DOHH2 (cell line): ENCODE results near the gene PNPLA2.

ENCODE experiments used
- H3F3A ChIP-seq: fragments of 200-600 bp; sonication (generic), shearing (Covaris generic); 2 replicates; pipeline ENCODE4 v1.6.0; 2016; ENCODE audit warnings: antibody characterized with exemption, mild to moderate bottlenecking; ENCODE audit not compliant: control insufficient read depth, insufficient read depth
- H3K27ac ChIP-seq: fragments of 200-600 bp; sonication (generic); 2 replicates; pipeline ENCODE4 v1.5.1; 2014; ENCODE audit warnings: low read depth, mild to moderate bottlenecking, low read length, moderate library complexity
- H3K27me3 ChIP-seq: fragments of 200-600 bp; sonication (generic); 2 replicates; pipeline ENCODE4 v1.6.1; 2014; ENCODE audit warnings: mild to moderate bottlenecking, low read length, mixed read lengths; ENCODE audit not compliant: control insufficient read depth
- H3K36me3 ChIP-seq: fragments of 200-600 bp; sonication (generic); 2 replicates; pipeline ENCODE4 v1.6.1; 2014; ENCODE audit warnings: mild to moderate bottlenecking, low read length, moderate library complexity, mixed read lengths; ENCODE audit not compliant: control insufficient read depth
- H3K4me1 ChIP-seq: fragments of 200-600 bp; sonication (generic); 2 replicates; pipeline ENCODE4 v1.6.1; 2014; ENCODE audit warnings: mild to moderate bottlenecking, low read length, mixed read lengths; ENCODE audit not compliant: control insufficient read depth
- H3K4me2 ChIP-seq: fragments of 200-600 bp; sonication (generic); 2 replicates; pipeline ENCODE4 v1.6.0; 2014; ENCODE audit warnings: mild to moderate bottlenecking, low read length, moderate library complexity
- H3K4me3 ChIP-seq: fragments of 200-600 bp; sonication (generic); 2 replicates; pipeline ENCODE4 v1.5.1; 2014; ENCODE audit warnings: mild to moderate bottlenecking, low read length, mixed read lengths
- H3K79me2 ChIP-seq: fragments of 200-600 bp; sonication (generic); 2 replicates; pipeline ENCODE4 v1.6.1; 2014; ENCODE audit warnings: mild to moderate bottlenecking, low read length, mixed read lengths; ENCODE audit not compliant: control insufficient read depth
- H3K9me2 ChIP-seq: fragments of 200-600 bp; sonication (generic); replicated peaks from 2 replicates; pipeline ENCODE4 v1.6.1; 2014; ENCODE audit warnings: mild to moderate bottlenecking, low read length, mixed read lengths; ENCODE audit not compliant: control insufficient read depth
- H3K9me3 ChIP-seq: fragments of 200-600 bp; sonication (generic); 2 replicates; pipeline ENCODE4 v1.6.1; 2014; ENCODE audit warnings: antibody characterized with exemption, low read length, mixed read lengths; ENCODE audit not compliant: control insufficient read depth, insufficient read depth
- H4K20me1 ChIP-seq: fragments of 200-600 bp; sonication (generic); 2 replicates; pipeline ENCODE4 v1.6.0; 2014; ENCODE audit warnings: low read depth, mild to moderate bottlenecking, antibody characterized with exemption, low read length, moderate library complexity; ENCODE audit not compliant: control insufficient read depth, insufficient read depth
- CTCF ChIP-seq: fragments of 200-600 bp; sonication (generic); IDR thresholded peaks from one replicate; pipeline ENCODE4 v1.5.1; 2014; ENCODE audit warnings: antibody characterized with exemption, mild to moderate bottlenecking, low read depth, low read length; ENCODE audit not compliant: poor library complexity, severe bottlenecking
- EZH2phosphoT487 ChIP-seq: fragments of 200-600 bp; sonication (generic); IDR thresholded peaks from 2 replicates; pipeline ENCODE4 v1.6.1; 2017; ENCODE audit warnings: borderline replicate concordance, mild to moderate bottlenecking, antibody characterized with exemption, low read length, moderate library complexity, mixed read lengths

The PNPLA2 gene

GRCh38 chr11:865462-866430 lies 47.0 kb downstream of the PNPLA2 start:
- Histone ChIP-seq H3K9me3 (no peaks in the 10 kb centered on the region), H3K27ac (no peak overlapping the region), H3F3A (no peaks in the 10 kb centered on the region), H4K20me1 (no peaks in the 10 kb centered on the region), H3K36me3 (no peaks in the 10 kb centered on the region), H3K4me1 (no peaks in the 10 kb centered on the region), H3K9me2 (no peaks in the 10 kb centered on the region), H3K27me3 (no peaks in the 10 kb centered on the region), H3K79me2 (no peaks in the 10 kb centered on the region), H3K4me3 (no peak overlapping the region), H3K4me2 (no peak overlapping the region)
- TF ChIP-seq EZH2phosphoT487: no peak
- no peak for TF ChIP-seq CTCF

GRCh38 chr11:866481-866880 lies 47.8 kb downstream of the PNPLA2 start:
- H3K27ac ChIP-seq: no peak overlapping the region
- no peaks in the 10 kb centered on the region for H3K27me3 ChIP-seq
- H3K4me1 ChIP-seq: no peaks in the 10 kb centered on the region
- TF ChIP-seq CTCF (no peak), EZH2phosphoT487 (no peak)
- H3K9me3 ChIP-seq: no peaks in the 10 kb centered on the region
- no peaks in the 10 kb centered on the region for H3K79me2 ChIP-seq
- no peak overlapping the region for H3K4me3 ChIP-seq
- no peaks in the 10 kb centered on the region for H3K9me2 ChIP-seq
- H4K20me1 ChIP-seq: no peaks in the 10 kb centered on the region
- H3F3A ChIP-seq: no peaks in the 10 kb centered on the region
- H3K4me2 ChIP-seq: no peak overlapping the region
- no peaks in the 10 kb centered on the region for H3K36me3 ChIP-seq

- Histone ChIP-seq H3K27ac (no peak overlapping the region), H4K20me1 (no peaks in the 10 kb centered on the region), H3K9me2 (no peaks in the 10 kb centered on the region), H3K4me2 (no peak overlapping the region), H3K36me3 (no peaks in the 10 kb centered on the region), H3K27me3 (no peaks in the 10 kb centered on the region), H3K4me1 (no peaks in the 10 kb centered on the region), H3K79me2 (no peaks in the 10 kb centered on the region), H3K9me3 (no peaks in the 10 kb centered on the region), H3F3A (no peaks in the 10 kb centered on the region), H3K4me3 (no peak overlapping the region)
- TF ChIP-seq EZH2phosphoT487: no peak
- TF ChIP-seq CTCF: no peak
Observed at GRCh38 chr11:867856-868358, 49.2 kb downstream of the PNPLA2 start.
